MM.1S (cell line): Measurements from ENCODE around the gene DTNB.

ENCODE experiments used
- CTCF ChIP-seq: fragments of 300-600 bp; sonication (generic); IDR thresholded peaks from 2 replicates; pipeline ENCODE4 v1.5.1; 2016; ENCODE audit warnings: antibody characterized with exemption, low read length, mixed read lengths
- EZH2 ChIP-seq: fragments of 300-600 bp; sonication (generic); optimal IDR thresholded peaks from 2 replicates; pipeline ENCODE3; 2017; ENCODE audit warnings: low read depth, mild to moderate bottlenecking, antibody characterized with exemption, low read length, mixed read lengths
- EZH2phosphoT487 ChIP-seq: fragments of 300-600 bp; sonication (generic); IDR thresholded peaks from 2 replicates; pipeline ENCODE4 v1.6.1; 2018; ENCODE audit warnings: antibody characterized with exemption, low read length

GRCh38 chr2:25551316-25551715 lies 122.1 kb downstream of the DTNB start:
- no peak for TF ChIP-seq CTCF
- TF ChIP-seq EZH2, result no peak
- no peak for TF ChIP-seq EZH2phosphoT487
